ENCODE measurements around the gene APH1B.
"Not testable (repeated sequence)": the region's sequence is repeated elsewhere in the genome, so short reads cannot be mapped to it uniquely, and the experiment has no call there.

APH1B gene

GRCh38 chr15:63294359-63294758 is 17.0 kb downstream of the APH1B start:
- in situ Hi-C loops (cut with MboI; ENCODE audit: low sequenced_read_pairs) = no loop called here

- in situ Hi-C loops (cut with MboI; ENCODE audit: low sequenced_read_pairs) = no loop called here
Observed at GRCh38 chr15:63295341-63295740, 17.9 kb downstream of the APH1B start.

GRCh38 chr15:63296195-63296594 is 18.8 kb downstream of the APH1B start:
- in situ Hi-C loops (cut with MboI; ENCODE audit: low sequenced_read_pairs) = no loop called here

- in situ Hi-C loops (cut with MboI; ENCODE audit: low sequenced_read_pairs) = no loop called here
Observed at GRCh38 chr15:63299943-63300575, 22.7 kb downstream of the APH1B start.

- in situ Hi-C loops (cut with MboI; ENCODE audit: low sequenced_read_pairs) = no loop called here
Observed at GRCh38 chr15:63301088-63301487, 23.7 kb downstream of the APH1B start.

DNA sequence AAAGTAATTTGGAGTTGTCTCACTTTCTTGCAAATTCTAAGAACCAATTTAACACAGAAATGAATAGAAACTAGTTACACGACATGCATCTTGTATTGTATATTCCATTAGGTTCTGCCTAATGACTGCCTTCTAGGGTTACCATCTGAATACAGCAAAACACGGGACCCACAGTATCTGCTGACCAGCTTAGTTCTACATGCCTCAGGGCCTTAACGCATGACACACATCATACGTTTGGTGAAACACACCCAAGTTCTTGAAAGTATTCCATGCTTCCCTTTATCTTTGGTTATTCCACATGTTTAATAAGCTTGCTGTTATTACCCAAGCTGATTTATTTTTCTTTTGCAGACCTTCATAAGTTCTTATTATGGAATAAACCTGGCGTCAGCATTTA is 27.9 kb downstream of the APH1B start:
- in situ Hi-C loops (cut with MboI; ENCODE audit: low sequenced_read_pairs) = no loop called here

DNA sequence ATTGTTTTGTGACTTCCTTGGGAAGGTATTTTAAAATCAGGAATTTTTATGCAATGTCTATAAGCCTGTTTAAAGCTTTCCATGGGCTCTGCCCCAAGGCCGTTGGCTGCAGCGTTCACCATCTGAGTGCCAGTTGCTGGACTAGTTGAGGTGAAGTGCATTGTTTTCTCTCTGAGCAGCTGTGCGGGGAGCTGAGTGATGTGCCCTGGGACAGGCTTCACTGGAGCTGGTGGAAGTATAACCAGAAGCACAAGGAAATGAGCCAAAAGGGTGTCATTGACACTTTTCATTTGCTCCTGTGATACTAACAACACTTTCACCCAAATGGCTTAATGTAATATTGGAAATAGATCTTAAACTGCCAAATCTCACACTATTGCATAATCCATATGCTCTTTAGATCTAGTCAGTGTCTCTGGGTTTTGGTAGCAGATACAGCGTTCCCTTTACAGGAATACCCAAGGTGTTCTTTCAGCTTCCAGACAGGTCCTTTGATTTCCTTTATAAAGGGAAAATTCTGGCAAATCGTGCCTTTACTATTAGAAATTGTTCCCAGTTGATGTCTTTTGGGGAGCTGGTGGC is 29.2 kb downstream of the APH1B start:
- in situ Hi-C loops (cut with MboI; ENCODE audit: low sequenced_read_pairs) = no loop called here

DNA sequence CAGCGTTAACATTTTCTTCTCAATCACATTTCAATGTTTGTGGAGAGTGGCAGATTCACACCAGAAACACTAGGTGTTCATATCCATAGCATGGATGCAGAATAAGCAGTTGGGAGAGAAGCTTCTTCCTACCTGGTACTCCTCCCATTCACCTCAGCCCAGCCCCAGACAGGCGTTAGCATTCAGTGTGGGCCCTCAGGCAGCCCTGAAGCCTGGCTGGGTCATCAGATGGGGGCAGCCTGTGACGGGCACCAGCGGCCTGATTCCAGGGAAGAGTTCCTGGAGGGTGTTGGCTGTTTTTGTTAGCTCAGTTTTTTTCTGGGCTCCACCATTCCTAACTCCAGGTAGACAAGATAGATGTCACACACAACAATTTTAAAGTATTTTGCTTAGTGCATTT is 31.1 kb downstream of the APH1B start:
- in situ Hi-C loops (cut with MboI; ENCODE audit: low sequenced_read_pairs) = no loop called here

GRCh38 chr15:63308947-63309346 is 31.5 kb downstream of the APH1B start:
- in situ Hi-C loops (cut with MboI; ENCODE audit: low sequenced_read_pairs) = no loop called here

GRCh38 chr15:63310646-63311045 is 33.2 kb downstream of the APH1B start:
- in situ Hi-C loops (cut with MboI; ENCODE audit: low sequenced_read_pairs) = no loop called here

GRCh38 chr15:63312286-63312685 is 34.9 kb downstream of the APH1B start:
- in situ Hi-C loops (cut with MboI; ENCODE audit: low sequenced_read_pairs) = no loop called here

GRCh38 chr15:63313825-63314224 is 36.4 kb downstream of the APH1B start:
- in situ Hi-C loops (cut with MboI; ENCODE audit: low sequenced_read_pairs) = no loop called here

- in situ Hi-C loops (cut with MboI; ENCODE audit: low sequenced_read_pairs) = no loop called here
Observed at GRCh38 chr15:63314409-63314808, 37.0 kb downstream of the APH1B start.

- in situ Hi-C loops (cut with MboI; ENCODE audit: low sequenced_read_pairs) = no loop called here
Observed at GRCh38 chr15:63318344-63318743, 40.9 kb downstream of the APH1B start.

DNA sequence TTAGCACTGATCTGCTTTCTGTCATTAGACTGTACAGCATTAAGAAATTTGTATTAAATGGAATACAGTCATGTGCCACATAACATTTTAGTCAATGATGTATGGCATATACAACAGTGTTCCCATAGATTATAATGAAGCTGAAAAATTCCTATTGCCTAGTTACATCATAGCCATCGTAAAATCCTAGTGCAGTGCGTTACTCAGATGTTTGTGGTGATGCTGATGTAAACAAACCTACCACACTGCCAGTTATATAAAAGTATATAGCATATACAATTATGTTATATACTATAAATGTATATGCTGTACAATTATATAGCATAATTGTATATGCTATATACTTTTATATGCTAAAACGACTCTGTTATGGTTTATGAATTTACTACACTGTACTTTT is 41.7 kb downstream of the APH1B start:
- in situ Hi-C loops (cut with MboI; ENCODE audit: low sequenced_read_pairs) = no loop called here

DNA sequence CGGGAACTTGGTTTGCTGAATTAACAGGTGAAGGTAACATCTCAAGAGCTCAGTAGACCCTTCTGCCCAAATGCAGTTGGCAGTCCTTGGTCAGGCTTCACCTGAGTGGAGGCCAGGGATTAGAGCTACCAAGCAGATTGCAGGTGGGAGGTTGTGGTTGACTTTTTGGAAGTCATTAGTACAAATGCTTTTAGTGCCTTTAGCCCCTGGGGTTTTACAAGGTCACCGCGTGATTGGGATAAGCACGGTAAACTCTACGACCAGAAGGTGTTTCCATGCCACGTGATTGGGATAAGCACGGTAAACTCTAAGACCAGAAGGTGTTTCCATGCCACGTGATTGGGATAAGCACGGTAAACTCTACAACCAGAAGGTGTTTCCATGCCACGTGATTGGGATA is 43.0 kb downstream of the APH1B start:
- in situ Hi-C loops (cut with MboI; ENCODE audit: low sequenced_read_pairs) = not testable (repeated sequence)

DNA sequence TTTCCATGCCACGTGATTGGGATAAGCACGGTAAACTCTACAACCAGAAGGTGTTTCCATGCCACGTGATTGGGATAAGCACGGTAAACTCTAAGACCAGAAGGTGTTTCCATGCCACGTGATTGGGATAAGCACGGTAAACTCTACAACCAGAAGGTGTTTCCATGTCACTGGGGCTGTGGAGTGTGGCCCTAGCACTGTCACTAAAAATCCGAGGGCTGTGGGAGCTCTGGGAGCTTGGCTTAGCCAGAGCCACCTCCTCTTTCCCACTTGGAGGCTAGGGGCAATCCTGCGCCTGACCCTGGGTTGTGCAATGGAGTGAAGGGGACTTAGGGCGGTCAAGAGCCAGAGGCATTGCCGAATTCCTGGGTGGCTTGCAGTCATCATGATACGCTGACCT is 43.6 kb downstream of the APH1B start:
- in situ Hi-C loops (cut with MboI; ENCODE audit: low sequenced_read_pairs) = not testable (repeated sequence)

DNA sequence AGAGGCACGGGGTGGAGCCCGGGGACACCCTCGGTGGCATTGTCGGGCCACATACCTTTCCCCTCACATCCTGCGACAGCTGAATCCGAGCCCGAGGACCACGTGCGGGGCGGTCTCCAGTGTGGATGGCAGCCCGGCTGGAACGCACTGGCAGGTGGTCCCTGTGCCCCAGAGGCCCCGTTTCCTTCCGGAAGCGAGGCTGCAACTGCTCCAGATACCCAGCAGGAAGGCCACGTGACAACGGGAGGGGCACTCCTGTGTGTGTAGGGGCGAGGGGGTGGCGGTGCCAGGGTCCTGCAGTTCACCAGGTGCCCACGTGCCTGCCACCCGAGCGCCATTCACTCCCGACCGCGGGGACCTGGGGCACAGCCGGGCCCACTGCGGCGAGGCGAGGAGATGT is 44.1 kb downstream of the APH1B start:
- in situ Hi-C loops (cut with MboI; ENCODE audit: low sequenced_read_pairs) = no loop called here

GRCh38 chr15:63322541-63322940 is 45.1 kb downstream of the APH1B start:
- in situ Hi-C loops (cut with MboI; ENCODE audit: low sequenced_read_pairs) = no loop called here

DNA sequence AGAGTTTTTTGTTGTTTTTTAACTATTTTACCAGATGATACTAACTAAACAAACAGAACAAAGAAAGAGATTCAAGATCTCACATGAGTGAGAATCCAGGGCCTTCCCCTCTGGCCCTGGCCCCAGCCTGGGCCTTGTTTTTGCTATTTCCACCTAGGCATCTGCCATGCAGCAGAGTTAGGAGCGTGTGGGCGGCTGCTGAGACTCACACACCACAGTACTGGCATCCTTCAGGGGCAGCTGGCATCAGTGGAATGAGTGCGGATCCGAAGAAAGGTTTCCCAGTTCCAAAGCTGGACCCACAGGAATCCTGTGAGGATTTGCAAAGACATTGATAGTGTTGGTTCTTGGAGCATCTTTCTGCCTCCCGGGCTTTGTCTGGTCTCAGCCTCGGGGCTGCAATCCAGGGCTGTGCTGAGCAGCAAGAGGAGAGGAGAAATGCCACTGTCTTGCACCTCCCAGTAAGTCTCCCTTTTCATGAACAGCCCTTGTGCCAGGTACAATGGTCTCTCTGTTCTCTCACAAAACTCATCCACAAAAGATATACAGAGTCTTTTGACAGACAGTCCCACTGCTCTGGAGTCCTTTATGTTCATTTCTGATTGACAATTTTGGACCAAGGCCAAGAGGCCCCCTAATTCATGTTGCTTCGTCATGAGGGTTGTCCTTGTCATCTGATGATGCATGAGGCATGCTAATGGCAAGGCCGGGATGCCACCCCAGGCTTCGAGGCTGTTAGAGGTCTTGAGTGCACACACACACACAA is 46.6 kb downstream of the APH1B start:
- in situ Hi-C loops (cut with MboI; ENCODE audit: low sequenced_read_pairs) = no loop called here

GRCh38 chr15:63324770-63325169 is 47.4 kb downstream of the APH1B start:
- in situ Hi-C loops (cut with MboI; ENCODE audit: low sequenced_read_pairs) = no loop called here
